ENCODE data around the gene TLCD5.

TLCD5 gene

GRCh38 chr11:120338107-120338933 is 13.2 kb downstream of the TLCD5 start:
- no peak for DNase-seq

- DNase-seq: no peak
These were observed 14.3 kb downstream of the TLCD5 start for GRCh38 chr11:120339394-120339890.

- DNase-seq: no peak
These were observed 15.4 kb downstream of the TLCD5 start for GRCh38 chr11:120340529-120340928.

GRCh38 chr11:120342226-120342625 is 17.1 kb downstream of the TLCD5 start:
- DNase-seq: no peak

GRCh38 chr11:120342678-120343077 is 17.6 kb downstream of the TLCD5 start:
- DNase-seq: no peak

GRCh38 chr11:120343429-120343828 is 18.3 kb downstream of the TLCD5 start:
- DNase-seq: no peak

GRCh38 chr11:120344302-120345004 is 19.4 kb downstream of the TLCD5 start:
- no peak for DNase-seq

- no peak for DNase-seq
These were observed 21.1 kb downstream of the TLCD5 start for GRCh38 chr11:120346233-120346632.

- DNase-seq: no peak
These were observed 25.5 kb downstream of the TLCD5 start for GRCh38 chr11:120350637-120351036.

GRCh38 chr11:120352405-120352804 is 27.3 kb downstream of the TLCD5 start:
- no peak for DNase-seq

GRCh38 chr11:120354068-120354467 is 29.0 kb downstream of the TLCD5 start:
- DNase-seq: no peak

GRCh38 chr11:120354779-120355178 is 29.7 kb downstream of the TLCD5 start:
- no peak for DNase-seq

- DNase-seq: no peak
These were observed 32.5 kb downstream of the TLCD5 start for GRCh38 chr11:120357620-120358019.

- no peak for DNase-seq
These were observed 33.6 kb downstream of the TLCD5 start for GRCh38 chr11:120358729-120359128.

GRCh38 chr11:120363436-120363835 is 38.3 kb downstream of the TLCD5 start:
- no peak for DNase-seq

- DNase-seq: no peak
These were observed 40.4 kb downstream of the TLCD5 start for GRCh38 chr11:120365512-120365911.

GRCh38 chr11:120372296-120372695 is 47.2 kb downstream of the TLCD5 start:
- no peak for DNase-seq

GRCh38 chr11:120375076-120375475 is 50.0 kb downstream of the TLCD5 start:
- no peak for DNase-seq

- no peak for DNase-seq
These were observed 51.6 kb downstream of the TLCD5 start for GRCh38 chr11:120376547-120377182.

GRCh38 chr11:120378474-120378873 is 53.4 kb downstream of the TLCD5 start:
- DNase-seq: no peak

GRCh38 chr11:120381401-120381800 is 56.3 kb downstream of the TLCD5 start:
- DNase-seq: no peak
